ENCODE measurements around the gene SMARCC1.

- TF ChIP-seq, protein P1, sequence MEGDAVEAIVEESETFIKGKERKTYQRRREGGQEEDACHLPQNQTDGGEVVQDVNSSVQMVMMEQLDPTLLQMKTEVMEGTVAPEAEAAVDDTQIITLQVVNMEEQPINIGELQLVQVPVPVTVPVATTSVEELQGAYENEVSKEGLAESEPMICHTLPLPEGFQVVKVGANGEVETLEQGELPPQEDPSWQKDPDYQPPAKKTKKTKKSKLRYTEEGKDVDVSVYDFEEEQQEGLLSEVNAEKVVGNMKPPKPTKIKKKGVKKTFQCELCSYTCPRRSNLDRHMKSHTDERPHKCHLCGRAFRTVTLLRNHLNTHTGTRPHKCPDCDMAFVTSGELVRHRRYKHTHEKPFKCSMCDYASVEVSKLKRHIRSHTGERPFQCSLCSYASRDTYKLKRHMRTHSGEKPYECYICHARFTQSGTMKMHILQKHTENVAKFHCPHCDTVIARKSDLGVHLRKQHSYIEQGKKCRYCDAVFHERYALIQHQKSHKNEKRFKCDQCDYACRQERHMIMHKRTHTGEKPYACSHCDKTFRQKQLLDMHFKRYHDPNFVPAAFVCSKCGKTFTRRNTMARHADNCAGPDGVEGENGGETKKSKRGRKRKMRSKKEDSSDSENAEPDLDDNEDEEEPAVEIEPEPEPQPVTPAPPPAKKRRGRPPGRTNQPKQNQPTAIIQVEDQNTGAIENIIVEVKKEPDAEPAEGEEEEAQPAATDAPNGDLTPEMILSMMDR (conservative IDR thresholded peaks at IDR 0.05), result no peak
- TF ChIP-seq EZH2 (IDR thresholded peaks at IDR 0.05; ENCODE audit: low read depth), result no peak
These were observed 215.8 kb downstream of the SMARCC1 start for GRCh38 chr3:47565734-47566550.

Data from PC-9 (cell line).